ENCODE data around the gene UGT1A3. TPM values are rescaled to one million over a fixed set of nuclear protein-coding genes. Genes with fewer than 3 reads are reported as not detected.

Gene UGT1A3
- total and polyA plus RNA-seq, 4 donors, result 7.0 to 61.6 (median 18.2) TPM; not detected in 1

DNA sequence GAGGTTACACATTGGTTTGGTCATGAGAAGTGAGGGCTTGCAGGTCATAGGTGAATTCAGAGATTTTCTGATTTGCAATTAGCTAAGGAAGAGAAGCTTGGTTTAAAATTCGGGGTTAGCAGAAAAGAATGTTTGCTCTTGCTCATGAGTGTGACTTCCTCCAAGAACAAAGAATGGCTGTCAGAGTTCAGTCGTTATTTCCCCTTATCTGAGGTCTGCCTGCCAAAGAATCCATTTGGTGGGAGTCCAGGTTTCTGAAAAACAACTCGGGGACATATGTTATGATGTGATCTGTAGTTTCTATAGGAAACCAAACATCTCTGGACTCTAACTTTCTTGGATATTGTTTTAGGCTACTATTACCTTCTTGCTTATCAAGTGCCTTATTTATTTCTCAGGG lies 39.3 kb upstream of the UGT1A3 start:
- Histone ChIP-seq H3K4me3 (ENCODE audit: low read depth in 1 of 3, low read length in 3 of 3) (no peak overlapping the region), H3K36me3 (ENCODE audit: control insufficient read depth in 4 of 4, insufficient read depth in 3 of 4, low read depth in 1 of 4, low read length in 3 of 4) (no peaks in the 10 kb centered on the region), H3K9me3 (ENCODE audit: control insufficient read depth in 4 of 4, low read length in 3 of 4) (no peaks in the 10 kb centered on the region), H3K4me1 (ENCODE audit: control insufficient read depth in 4 of 4, insufficient read depth in 4 of 4, low read length in 3 of 4) (peaks cover 0 to 29% (median 21%) of the 10 kb centered on the region in 4 donors), H3K9ac (ENCODE audit: low read depth in 1 of 2, low read length in 2 of 2) (no peak overlapping the region), H3K27me3 (ENCODE audit: control insufficient read depth in 4 of 4, insufficient read depth in 4 of 4, low read length in 3 of 4) (no peaks in the 10 kb centered on the region), H3K27ac (ENCODE audit: low read depth in 1 of 2, low read length in 2 of 2) (no peak overlapping the region)
- DNase-seq (ENCODE audit: low spot score), result no peak
- WGBS, result 21% methylated on average over 3 of the region's 3 CpGs
- TF ChIP-seq, protein P1, sequence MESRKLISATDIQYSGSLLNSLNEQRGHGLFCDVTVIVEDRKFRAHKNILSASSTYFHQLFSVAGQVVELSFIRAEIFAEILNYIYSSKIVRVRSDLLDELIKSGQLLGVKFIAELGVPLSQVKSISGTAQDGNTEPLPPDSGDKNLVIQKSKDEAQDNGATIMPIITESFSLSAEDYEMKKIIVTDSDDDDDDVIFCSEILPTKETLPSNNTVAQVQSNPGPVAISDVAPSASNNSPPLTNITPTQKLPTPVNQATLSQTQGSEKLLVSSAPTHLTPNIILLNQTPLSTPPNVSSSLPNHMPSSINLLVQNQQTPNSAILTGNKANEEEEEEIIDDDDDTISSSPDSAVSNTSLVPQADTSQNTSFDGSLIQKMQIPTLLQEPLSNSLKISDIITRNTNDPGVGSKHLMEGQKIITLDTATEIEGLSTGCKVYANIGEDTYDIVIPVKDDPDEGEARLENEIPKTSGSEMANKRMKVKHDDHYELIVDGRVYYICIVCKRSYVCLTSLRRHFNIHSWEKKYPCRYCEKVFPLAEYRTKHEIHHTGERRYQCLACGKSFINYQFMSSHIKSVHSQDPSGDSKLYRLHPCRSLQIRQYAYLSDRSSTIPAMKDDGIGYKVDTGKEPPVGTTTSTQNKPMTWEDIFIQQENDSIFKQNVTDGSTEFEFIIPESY (IDR thresholded peaks at IDR 0.05), result no peak
- no peak for TF ChIP-seq EGR1 (IDR thresholded peaks at IDR 0.05; ENCODE audit: low read depth in 2 of 2)
- TF ChIP-seq NR2F2 (IDR thresholded peaks at IDR 0.05), result no peak
- no peak for TF ChIP-seq RXRA (IDR thresholded peaks at IDR 0.05)
- TF ChIP-seq, protein P2, sequence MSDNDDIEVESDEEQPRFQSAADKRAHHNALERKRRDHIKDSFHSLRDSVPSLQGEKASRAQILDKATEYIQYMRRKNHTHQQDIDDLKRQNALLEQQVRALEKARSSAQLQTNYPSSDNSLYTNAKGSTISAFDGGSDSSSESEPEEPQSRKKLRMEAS (IDR thresholded peaks at IDR 0.05), result no peak
- no peak for TF ChIP-seq GABPA (IDR thresholded peaks at IDR 0.05 in 1 of 2, conservative IDR thresholded peaks at IDR 0.05 in 1 of 2)
- TF ChIP-seq YY1 (IDR thresholded peaks at IDR 0.05), result no peak
- TF ChIP-seq SP1 (IDR thresholded peaks at IDR 0.05), result no peak
- TF ChIP-seq RAD21 (IDR thresholded peaks at IDR 0.05), result no peak
- TF ChIP-seq FOXA2 (IDR thresholded peaks at IDR 0.05), result no peak
- TF ChIP-seq HNF4G (IDR thresholded peaks at IDR 0.05), result no peak
- no peak for TF ChIP-seq HNF4A (conservative IDR thresholded peaks at IDR 0.05)
- TF ChIP-seq, protein P3, sequence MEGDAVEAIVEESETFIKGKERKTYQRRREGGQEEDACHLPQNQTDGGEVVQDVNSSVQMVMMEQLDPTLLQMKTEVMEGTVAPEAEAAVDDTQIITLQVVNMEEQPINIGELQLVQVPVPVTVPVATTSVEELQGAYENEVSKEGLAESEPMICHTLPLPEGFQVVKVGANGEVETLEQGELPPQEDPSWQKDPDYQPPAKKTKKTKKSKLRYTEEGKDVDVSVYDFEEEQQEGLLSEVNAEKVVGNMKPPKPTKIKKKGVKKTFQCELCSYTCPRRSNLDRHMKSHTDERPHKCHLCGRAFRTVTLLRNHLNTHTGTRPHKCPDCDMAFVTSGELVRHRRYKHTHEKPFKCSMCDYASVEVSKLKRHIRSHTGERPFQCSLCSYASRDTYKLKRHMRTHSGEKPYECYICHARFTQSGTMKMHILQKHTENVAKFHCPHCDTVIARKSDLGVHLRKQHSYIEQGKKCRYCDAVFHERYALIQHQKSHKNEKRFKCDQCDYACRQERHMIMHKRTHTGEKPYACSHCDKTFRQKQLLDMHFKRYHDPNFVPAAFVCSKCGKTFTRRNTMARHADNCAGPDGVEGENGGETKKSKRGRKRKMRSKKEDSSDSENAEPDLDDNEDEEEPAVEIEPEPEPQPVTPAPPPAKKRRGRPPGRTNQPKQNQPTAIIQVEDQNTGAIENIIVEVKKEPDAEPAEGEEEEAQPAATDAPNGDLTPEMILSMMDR (IDR thresholded peaks at IDR 0.05; ENCODE audit: low read depth, low read length, missing input control), result no peak
- no peak for TF ChIP-seq JUND (IDR thresholded peaks at IDR 0.05)

DNA sequence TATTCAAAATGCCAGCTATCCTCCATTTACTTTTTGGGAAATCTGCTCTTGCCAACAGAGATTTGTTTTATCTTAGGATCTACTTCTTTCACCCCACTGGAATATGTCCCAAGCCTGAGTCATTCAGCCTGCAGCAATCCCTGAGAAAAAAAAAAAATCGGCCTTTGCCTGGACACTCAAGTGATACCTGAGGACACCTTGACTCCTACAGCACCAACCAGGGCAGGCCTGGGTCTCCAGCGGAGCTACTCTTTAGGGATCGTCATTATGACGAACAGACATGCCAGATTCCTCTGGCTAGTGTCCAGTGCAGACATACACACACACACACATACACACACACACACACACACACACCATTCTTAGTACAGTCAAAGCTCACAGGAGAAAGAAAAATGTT lies 38.4 kb upstream of the UGT1A3 start:
- no peak overlapping the region for H3K27ac ChIP-seq (ENCODE audit: low read depth in 1 of 2, low read length in 2 of 2)
- 43% methylated on average over 4 of the region's 4 CpGs for WGBS
- peaks cover 0 to 34% (median 27%) of the 10 kb centered on the region in 4 donors for H3K4me1 ChIP-seq (ENCODE audit: control insufficient read depth in 4 of 4, insufficient read depth in 4 of 4, low read length in 3 of 4)

More for the DNA sequence above, 38.4 kb upstream of the UGT1A3 start:
- Histone ChIP-seq H3K9me3 (ENCODE audit: control insufficient read depth in 4 of 4, low read length in 3 of 4) (no peaks in the 10 kb centered on the region), H3K27me3 (ENCODE audit: control insufficient read depth in 4 of 4, insufficient read depth in 4 of 4, low read length in 3 of 4) (no peaks in the 10 kb centered on the region), H3K36me3 (ENCODE audit: control insufficient read depth in 4 of 4, insufficient read depth in 3 of 4, low read depth in 1 of 4, low read length in 3 of 4) (no peaks in the 10 kb centered on the region), H3K4me3 (ENCODE audit: low read depth in 1 of 3, low read length in 3 of 3) (no peak overlapping the region), H3K9ac (ENCODE audit: low read depth in 1 of 2, low read length in 2 of 2) (no peak overlapping the region)
- no peak for TF ChIP-seq JUND (IDR thresholded peaks at IDR 0.05)
- TF ChIP-seq, protein P4, sequence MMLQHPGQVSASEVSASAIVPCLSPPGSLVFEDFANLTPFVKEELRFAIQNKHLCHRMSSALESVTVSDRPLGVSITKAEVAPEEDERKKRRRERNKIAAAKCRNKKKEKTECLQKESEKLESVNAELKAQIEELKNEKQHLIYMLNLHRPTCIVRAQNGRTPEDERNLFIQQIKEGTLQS (IDR thresholded peaks at IDR 0.05), result no peak
- TF ChIP-seq SP1 (IDR thresholded peaks at IDR 0.05), result no peak
- peak in 1 of 2 donors; percentile 39 for TF ChIP-seq HNF4A (conservative IDR thresholded peaks at IDR 0.05)
- no peak for TF ChIP-seq HNF4G (IDR thresholded peaks at IDR 0.05)
- no peak for TF ChIP-seq FOXA2 (IDR thresholded peaks at IDR 0.05)
- DNase-seq (ENCODE audit: low spot score), result no peak

All from liver (tissue), 9 donors.